Measurements from ENCODE around the gene CORO2B.
A peak's percentile ranks its signal among the peaks of the same experiment; 100 is the strongest.

CORO2B gene, protein sequence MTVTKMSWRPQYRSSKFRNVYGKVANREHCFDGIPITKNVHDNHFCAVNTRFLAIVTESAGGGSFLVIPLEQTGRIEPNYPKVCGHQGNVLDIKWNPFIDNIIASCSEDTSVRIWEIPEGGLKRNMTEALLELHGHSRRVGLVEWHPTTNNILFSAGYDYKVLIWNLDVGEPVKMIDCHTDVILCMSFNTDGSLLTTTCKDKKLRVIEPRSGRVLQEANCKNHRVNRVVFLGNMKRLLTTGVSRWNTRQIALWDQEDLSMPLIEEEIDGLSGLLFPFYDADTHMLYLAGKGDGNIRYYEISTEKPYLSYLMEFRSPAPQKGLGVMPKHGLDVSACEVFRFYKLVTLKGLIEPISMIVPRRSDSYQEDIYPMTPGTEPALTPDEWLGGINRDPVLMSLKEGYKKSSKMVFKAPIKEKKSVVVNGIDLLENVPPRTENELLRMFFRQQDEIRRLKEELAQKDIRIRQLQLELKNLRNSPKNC

DNA sequence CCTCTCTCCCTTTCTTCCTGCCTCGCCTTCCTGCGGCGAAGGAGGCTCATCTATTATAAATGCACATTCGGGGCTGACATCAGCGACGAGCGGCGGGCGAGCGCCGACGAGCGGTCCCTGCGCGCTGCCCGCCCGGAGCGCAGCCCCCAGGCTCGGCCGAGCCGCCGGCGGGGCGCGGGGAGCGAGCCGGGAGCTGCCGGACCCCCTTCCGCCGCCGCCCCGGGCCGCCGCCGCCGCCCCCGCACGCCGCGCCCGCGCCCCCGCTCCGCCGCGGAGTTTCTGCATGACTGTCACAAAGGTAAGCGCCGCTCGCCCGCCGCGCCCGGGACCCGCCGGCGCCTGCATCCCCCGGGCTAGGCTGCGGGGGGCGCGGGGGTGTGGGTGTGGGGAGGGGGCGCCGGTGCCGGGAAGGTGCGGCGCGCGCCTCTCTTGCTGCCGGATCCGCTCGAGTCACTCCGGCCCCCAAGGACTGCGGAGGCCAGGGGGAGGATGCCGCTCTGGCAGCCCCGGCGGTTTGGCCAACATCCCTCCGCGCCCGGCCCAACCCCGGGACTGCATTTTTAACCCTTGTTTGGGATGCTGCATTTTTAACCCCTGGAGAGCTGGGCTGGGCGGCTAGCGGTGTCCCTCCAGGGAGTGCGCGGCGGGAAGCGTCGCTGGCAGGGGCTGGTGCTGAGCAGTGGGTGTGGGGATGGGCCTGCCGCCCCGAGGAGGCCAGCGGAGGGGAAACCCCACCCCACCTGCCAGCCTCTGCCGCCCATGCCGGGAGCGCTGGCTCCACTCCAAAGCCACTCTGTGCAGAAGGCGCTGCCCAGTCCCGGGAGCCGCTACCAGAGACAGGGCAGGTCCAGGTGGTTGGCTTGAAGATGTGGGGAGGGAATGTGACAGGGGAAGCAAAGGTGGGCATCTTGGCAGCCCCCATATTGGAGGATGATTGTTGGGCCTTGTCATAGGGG lies at the start of gene CORO2B:
Gene CORO2B (plus strand): TSS at position 14 of the 956 bp plus-strand sequence. CDS start 270 bp downstream, at position 284.
- DNase-seq, result no peak

DNA sequence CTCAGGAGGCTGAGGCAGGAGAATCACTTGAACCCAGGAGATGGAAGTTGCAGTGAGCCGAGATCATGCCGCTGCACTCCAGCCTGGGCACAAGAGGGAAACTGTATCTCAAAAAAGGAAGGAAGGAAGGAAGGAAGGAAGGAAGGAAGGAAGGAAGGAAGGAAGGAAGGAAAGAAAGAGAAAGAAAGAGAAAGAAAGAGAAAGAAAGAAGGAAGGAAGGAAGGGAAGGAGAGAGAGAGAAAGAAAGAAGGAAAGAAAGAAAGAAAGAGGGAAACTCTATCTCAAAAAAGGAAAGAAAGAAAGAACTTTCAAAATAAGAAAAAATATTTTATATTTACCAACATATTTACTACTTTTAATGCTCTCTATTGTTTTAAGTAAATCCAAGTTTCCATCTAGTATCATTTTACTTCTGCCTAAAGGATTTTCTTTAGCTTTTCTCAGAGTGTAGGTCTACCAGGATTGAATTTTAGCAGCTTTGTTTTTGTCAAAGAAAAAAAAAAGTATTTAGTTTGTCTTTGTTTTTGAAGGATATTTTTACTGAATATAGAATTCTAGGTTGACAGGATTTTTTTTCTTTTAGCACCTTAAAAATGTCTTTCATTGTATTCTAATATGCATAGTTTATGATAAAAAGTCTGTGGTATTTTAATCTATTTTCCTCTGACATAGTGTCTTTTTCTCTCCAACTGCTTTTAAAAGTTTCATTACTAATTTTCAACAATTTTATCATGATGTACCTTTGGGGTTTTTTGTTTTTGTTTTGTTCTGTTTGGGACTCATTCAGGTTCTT lies 47.2 kb upstream of the CORO2B start:
- no peak for DNase-seq

DNA sequence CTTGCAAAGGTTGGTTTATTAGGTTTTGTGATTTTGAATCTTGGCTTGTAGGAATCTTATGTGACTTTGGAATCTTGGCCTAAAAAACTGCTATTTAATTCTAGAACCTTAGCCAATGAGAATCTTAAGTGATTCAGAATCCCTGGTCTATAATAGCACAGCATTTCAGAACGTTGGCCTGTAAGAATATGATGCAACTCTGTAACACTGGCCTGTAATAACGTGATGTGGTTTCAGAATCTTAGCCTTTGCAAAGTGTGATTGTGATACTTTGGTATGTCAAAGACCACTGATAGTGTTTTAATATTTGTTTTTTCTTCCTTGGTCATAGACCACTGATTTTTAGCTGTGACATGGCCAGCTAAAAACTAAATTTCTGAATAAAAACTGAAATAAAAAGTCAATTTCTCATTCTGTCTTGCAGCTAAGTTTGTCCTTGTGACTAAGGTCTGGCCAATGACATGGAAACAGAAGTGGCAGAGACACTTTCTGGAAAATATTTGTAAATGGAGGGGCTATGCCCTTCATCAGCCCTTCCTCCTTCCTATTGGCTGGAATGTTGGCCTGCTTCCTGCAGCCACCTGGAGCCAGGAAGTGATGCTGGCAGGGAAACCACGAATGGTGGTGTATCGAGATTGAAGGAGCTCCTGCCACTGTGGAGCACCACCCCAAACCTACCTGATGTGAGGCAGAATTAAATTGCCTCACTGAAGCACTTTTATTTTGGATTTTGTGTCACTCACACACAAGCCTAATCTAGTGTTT lies 42.3 kb upstream of the CORO2B start:
- no peak for DNase-seq

GRCh38 chr15:68537097-68537496 lies 41.7 kb upstream of the CORO2B start:
- no peak for DNase-seq

GRCh38 chr15:68537506-68537905 lies 41.3 kb upstream of the CORO2B start:
- no peak for DNase-seq

- DNase-seq, result no peak
Observed at GRCh38 chr15:68538311-68538710, 40.5 kb upstream of the CORO2B start.

DNA sequence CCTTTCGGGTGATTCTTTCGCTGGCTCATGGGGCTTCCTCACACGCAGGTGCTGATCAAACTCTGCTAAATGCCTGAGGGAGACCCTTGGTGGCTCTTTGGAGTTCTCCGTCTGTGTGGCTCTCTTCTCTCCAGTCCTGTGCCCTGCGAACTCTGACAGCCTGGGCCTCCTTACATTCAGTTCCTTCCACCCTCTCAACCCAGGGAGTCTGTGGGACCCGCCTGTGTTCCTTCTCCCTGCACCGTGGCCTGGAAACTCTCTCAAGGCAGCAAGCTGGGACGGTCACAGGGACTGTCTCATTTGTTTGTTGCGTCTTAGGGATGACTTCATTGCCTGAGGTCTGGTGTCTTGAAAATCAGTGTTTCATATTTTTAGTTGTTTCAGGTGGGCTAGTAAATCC lies 37.0 kb upstream of the CORO2B start:
- no peak for DNase-seq

GRCh38 chr15:68542348-68542747 lies 36.4 kb upstream of the CORO2B start:
- no peak for DNase-seq

GRCh38 chr15:68542771-68543164 lies 36.0 kb upstream of the CORO2B start:
- DNase-seq, result no peak

GRCh38 chr15:68543165-68544008 lies 35.4 kb upstream of the CORO2B start:
- DNase-seq, result no peak

GRCh38 chr15:68546318-68546717 lies 32.5 kb upstream of the CORO2B start:
- DNase-seq, result no peak

DNA sequence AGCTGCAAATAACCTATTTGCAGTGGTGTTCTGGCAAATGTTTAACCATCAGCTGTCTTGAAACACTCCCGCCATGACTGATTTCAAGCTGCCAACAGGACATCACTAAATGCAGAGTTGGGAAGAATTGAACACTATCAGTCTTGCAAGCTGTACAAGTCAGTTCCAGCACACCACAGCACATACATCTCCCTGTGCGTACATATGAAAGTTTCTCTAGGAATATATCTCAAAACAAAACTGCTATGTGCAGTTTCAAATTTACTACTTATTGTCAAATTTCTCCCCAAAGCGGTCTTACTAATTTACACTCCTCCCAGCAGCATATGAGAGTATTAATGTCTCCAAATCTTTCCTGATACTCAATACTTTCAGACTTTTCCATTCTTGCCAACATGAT lies 30.4 kb upstream of the CORO2B start:
- DNase-seq, result no peak

GRCh38 chr15:68550004-68550403 lies 28.8 kb upstream of the CORO2B start:
- no peak for DNase-seq

- DNase-seq, result peak; percentile 76
Observed at GRCh38 chr15:68550498-68551295, 28.1 kb upstream of the CORO2B start.

GRCh38 chr15:68551296-68551635 lies 27.5 kb upstream of the CORO2B start:
- DNase-seq, result no peak

GRCh38 chr15:68552344-68552743 lies 26.4 kb upstream of the CORO2B start:
- no peak for DNase-seq

DNA sequence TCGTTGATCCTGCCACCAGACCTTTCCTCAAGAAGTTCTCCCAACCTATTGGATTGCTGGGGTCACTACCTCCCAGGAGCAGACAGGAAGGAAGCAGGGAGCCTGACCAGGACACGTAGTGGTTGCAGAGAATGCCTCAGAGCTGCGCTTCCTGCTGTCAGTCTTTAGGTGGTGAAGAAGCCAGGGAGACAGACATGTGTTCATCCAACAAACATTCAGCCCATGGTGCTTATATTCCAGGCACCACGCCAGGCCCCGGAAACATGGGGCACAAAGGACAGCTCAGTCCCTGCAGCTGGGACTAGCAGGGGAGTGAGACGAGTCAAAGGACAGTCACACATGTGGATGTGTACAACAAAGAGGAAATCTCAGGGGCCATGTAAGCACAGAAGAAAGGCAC lies 26.0 kb upstream of the CORO2B start:
- no peak for DNase-seq

DNA sequence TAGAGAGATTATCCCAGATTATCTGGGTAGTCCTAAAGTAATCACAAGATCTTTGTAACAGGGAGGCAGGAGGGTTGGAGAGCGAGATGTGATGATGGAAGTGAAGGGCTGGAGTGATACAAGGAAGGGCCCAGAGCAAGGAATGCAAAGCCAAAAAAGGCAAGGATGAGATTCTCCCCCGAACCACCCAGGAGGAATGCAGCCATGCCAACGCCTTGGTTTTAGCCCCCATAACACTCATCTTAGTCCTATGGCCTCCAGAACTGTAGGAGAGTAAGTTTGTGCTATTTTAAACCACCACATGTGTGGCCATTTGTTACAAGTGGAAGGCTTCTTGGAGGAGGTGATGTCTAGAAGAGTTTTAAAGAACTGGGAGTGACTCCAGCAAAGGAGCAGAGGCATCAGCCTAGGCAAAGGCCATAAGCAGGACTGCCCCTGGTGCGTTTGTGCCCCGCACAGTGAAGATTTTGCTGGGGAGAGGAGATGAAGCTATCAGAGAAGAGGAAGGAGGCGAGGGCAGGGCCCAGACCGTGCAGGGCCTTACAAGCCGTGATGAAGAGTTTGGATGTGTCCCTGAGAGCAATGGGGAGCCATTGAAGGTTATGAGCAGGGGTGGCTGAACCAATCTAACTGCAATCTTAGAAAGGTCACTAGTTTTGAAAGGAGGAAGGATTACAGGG lies 25.3 kb upstream of the CORO2B start:
- DNase-seq, result no peak

- DNase-seq, result peak; percentile 64
Observed at GRCh38 chr15:68553994-68554720, 24.6 kb upstream of the CORO2B start.

All from CD4-positive, alpha-beta T cell treated with Interleukin-6 for 4 hours (primary cell).